ENCODE results near the gene DTNB.
A peak's percentile ranks its signal among the peaks of the same experiment; 100 is the strongest.

DTNB gene

DNA sequence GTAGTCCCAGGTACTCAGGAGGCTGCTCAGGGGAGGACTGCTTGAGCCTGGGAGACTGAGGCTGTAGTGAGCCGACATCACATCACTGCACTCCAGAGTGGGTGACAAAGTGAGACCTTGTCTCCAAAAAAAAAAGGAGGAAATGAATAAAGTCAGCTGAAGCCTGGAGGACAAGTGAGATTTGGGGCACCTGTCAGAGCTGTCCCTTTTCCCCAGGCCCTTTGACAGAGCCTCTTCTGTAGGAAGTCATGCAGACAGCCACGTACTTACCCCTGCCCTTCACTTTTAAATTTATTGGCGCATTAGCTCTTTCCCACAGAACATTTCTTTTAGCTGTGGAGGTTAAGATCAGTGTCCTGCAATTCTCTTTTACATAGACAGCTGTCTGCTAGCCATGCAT is 180.7 kb downstream of the DTNB start:
- FAIRE-seq: no peak

DNA sequence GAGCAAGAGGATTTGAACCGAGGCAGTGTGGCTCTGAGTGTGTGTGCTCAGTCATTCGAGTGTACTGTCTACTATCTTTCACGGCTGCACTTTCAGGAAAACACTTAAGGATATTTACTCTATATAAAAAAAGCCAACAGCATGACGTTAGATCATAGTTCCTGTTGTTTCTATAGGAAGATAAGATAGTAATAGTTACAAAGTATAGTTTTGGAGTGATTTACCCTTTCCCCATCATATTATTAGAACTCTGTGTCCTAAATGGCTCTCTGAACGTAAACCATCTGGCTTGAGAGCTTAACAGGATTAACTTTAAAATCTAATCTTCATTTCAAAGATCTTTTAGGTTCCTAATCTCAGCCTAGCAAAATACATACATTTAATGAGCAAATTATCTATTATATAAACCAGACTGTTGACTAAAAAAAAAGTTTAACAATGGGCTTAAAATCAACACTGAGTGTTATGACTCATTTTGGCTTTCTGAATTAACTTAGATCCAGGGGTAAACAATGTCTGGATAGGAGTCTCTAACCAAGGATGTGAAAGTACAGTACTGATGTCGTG is 181.3 kb downstream of the DTNB start:
- FAIRE-seq: no peak

GRCh38 chr2:25491003-25491696 is 182.2 kb downstream of the DTNB start:
- no peak for FAIRE-seq

GRCh38 chr2:25490217-25490616 is 183.2 kb downstream of the DTNB start:
- peak; percentile 60 for FAIRE-seq

DNA sequence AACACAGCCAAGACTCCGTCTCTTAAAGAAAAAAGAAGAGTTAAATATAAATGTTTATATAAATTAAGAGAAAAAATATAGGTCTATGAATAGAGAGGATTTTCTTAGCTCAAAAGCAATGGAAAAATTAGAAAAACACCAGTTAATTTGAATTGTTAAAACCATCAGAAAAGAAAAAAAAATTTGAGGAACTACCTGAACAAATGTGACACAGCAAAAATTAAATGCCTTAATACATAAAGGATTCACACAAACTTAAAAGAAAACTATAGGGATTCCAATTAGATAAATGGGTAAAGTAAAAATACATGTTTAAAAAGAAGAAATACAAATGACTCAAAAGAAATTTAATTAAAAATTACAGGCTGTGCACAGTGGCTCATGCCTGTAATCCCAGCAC is 183.7 kb downstream of the DTNB start:
- no peak for FAIRE-seq

- FAIRE-seq: no peak
These were observed 189.6 kb downstream of the DTNB start for GRCh38 chr2:25483607-25484266.

GRCh38 chr2:25482341-25482740 is 191.0 kb downstream of the DTNB start:
- FAIRE-seq: no peak

DNA sequence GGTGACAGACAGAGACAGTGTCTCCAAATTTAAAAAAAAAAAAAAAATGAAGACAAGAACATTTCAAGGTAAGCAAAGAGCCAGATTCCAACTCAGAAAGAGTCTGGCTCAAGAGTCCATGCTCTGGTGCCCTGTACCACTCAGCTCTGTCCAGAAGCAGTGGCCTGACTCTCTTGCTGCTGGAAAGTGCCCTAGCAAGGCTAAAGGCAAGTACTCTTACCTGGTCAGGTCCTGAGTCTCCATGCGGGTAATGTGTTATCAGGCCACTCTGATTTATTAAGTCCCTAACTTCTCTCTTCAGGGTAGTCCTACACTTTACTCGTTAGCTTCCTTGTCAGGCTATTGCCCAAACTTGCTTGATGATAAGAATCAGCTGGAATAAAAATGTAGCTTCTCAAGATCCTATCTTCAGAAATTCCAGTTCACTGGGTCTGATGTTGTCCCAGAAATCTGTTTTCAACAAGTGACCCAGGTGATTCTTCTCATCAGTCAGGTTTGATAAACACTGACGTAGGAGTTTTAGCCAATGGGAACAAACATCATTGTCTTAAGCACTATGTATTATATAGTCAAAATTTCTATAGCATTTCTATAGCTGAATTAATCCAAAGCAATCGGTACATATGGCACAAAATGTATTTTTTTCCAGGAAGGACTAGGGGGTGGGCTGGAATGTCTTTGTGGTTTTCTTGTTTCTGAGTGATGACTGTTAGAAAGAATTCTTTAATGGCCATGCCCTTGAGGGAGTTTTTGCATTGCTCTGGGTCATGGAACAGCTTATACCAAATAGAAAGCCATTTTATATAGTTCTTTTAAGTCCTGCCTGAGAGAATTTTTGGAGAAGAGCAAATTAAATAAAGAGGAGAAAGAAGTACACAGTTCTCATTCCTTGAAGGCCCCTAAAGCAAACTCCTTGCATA is 191.7 kb downstream of the DTNB start:
- no peak for FAIRE-seq

GRCh38 chr2:25480561-25480960 is 192.8 kb downstream of the DTNB start:
- no peak for FAIRE-seq

- FAIRE-seq: no peak
These were observed 193.6 kb downstream of the DTNB start for GRCh38 chr2:25479761-25480160.

GRCh38 chr2:25478736-25479135 is 194.6 kb downstream of the DTNB start:
- FAIRE-seq: no peak

GRCh38 chr2:25473758-25474340 is 199.5 kb downstream of the DTNB start:
- FAIRE-seq: no peak

- no peak for FAIRE-seq
These were observed 200.2 kb downstream of the DTNB start for GRCh38 chr2:25473131-25473530.

- FAIRE-seq: no peak
These were observed 202.6 kb downstream of the DTNB start for GRCh38 chr2:25470806-25471205.

GRCh38 chr2:25467743-25468142 is 205.6 kb downstream of the DTNB start:
- no peak for FAIRE-seq

GRCh38 chr2:25462021-25462420 is 211.4 kb downstream of the DTNB start:
- FAIRE-seq: no peak

- FAIRE-seq: no peak
These were observed 213.0 kb downstream of the DTNB start for GRCh38 chr2:25460261-25460905.

DNA sequence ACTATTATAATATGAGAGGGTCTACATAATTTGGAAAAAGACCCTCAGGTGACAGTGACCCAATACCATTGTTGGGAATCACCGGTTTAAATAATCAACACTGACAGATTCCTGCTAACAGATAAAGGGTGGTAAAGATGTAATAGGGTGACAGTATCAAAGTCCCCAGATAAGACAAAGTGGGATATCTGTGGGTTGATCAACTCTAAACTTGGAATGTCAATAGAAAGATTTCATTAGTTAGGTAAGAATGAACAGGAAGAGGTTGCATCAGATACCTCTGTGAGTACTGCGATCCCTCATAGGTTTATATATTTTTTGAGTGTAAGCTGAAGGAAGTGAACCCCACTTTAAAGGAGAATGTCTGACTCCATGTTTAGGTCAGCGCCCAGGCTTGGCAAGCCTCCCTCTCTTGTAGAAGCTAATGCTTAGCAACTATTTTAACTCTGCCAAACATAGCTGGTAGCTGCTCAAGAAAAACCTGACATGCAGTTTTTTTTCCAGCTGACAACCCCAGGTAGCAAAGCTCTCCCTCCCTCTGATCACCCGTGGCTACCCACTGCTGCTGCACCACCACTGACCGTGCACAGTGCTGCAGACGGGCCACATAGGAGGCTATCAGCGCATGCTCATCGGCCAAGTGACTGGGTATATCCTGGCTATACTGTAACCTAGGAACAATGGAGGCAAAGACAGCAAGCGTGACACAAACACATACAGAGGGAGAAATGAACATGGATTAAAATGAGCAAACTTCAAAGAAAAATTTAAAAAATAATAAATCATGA is 218.4 kb downstream of the DTNB start:
- FAIRE-seq: no peak

DNA sequence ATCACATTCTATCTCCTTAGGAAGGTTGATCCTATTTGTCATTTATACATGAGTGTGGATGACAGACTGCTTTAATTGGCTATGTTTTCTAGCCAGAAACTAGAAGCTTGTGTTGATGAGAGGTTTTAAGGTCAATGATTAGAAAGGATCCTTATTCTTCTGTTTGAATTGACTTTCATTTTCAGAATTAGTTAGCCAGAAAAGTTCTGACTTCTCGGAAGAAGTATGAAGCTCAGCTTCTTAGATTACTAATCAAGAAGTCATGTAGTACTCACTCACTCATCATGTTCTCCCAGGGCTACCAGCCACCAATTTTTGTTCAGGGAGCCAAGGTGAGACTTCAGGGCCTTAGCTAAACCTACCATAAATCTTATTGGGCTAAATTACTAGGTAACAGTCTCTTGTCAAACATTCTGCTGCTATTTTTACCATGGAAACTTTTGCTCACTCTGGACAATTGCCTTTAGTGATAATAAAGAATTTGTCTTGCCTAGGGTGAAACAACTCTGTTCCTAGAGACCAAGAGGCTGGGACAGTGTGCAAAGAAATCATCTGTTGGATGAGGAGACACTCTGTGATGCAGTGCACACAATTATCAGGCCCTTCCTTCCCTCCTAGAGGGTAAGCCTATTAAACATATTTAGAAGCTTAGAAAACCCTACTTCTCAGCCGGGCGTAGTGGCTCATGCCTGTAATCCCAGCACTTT is 220.0 kb downstream of the DTNB start:
- FAIRE-seq: no peak

- no peak for FAIRE-seq
These were observed 224.6 kb downstream of the DTNB start for GRCh38 chr2:25448808-25449207.

DNA sequence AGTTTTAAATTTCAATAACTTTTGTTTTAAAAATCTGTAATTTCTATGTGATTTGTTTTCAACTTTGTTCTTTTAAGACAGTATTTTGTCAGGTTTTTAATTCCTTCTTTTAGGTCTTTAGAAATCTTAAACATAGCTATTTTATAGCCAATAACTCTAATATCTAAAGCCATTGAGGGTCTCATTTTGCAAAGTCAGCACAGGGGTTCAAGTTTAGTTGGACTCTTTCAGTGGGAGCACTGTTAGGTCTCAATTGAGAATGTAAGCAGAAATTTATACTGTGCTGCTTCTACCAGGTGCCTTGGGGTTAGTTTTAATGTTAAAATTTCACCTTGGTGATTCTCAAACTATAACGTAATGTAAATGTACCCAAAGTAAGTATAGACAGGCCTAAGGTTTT is 226.4 kb downstream of the DTNB start:
- FAIRE-seq: no peak

All from A204.1 (cell line).